ENCODE data around the gene HTR5A.
"Not testable (repeated sequence)": the region's sequence is repeated elsewhere in the genome, so short reads cannot be mapped to it uniquely, and the experiment has no call there.

HTR5A gene

GRCh38 chr7:155069992-155070751 lies at the start of gene HTR5A:
TSS of gene HTR5A (plus strand) at chr7:155070324. CDS start at chr7:155070900, 576 bp downstream.
- DNase-seq, result peak; percentile 12 to 51

- DNase-seq, result no peak
Observed at GRCh38 chr7:155020996-155021395, 49.1 kb upstream of the HTR5A start.

GRCh38 chr7:155021699-155022145 lies 48.4 kb upstream of the HTR5A start:
- DNase-seq, result no peak

GRCh38 chr7:155027879-155028278 lies 42.2 kb upstream of the HTR5A start:
- no peak for DNase-seq

GRCh38 chr7:155032978-155033377 lies 37.1 kb upstream of the HTR5A start:
- DNase-seq, result no peak

GRCh38 chr7:155034495-155034894 lies 35.6 kb upstream of the HTR5A start:
- DNase-seq, result not testable (repeated sequence)

- DNase-seq, result no peak
Observed at GRCh38 chr7:155038335-155038734, 31.8 kb upstream of the HTR5A start.

GRCh38 chr7:155043756-155044155 lies 26.4 kb upstream of the HTR5A start:
- DNase-seq, result no peak

- no peak for DNase-seq
Observed at GRCh38 chr7:155048006-155048405, 22.1 kb upstream of the HTR5A start.

- no peak for DNase-seq
Observed at GRCh38 chr7:155051355-155051754, 18.8 kb upstream of the HTR5A start.

GRCh38 chr7:155053002-155053401 lies 17.1 kb upstream of the HTR5A start:
- no peak for DNase-seq

- DNase-seq, result no peak
Observed at GRCh38 chr7:155054761-155055160, 15.4 kb upstream of the HTR5A start.

GRCh38 chr7:155057076-155057475 lies 13.0 kb upstream of the HTR5A start:
- DNase-seq, result no peak

GRCh38 chr7:155058896-155059295 lies 11.2 kb upstream of the HTR5A start:
- no peak for DNase-seq

GRCh38 chr7:155059703-155060102 lies 10.4 kb upstream of the HTR5A start:
- no peak for DNase-seq

- no peak for DNase-seq
Observed at GRCh38 chr7:155062411-155062810, 7.7 kb upstream of the HTR5A start.

GRCh38 chr7:155064186-155064585 lies 5.9 kb upstream of the HTR5A start:
- DNase-seq, result no peak

- no peak for DNase-seq
Observed at GRCh38 chr7:155066417-155066950, 3.6 kb upstream of the HTR5A start.

- no peak for DNase-seq
Observed at GRCh38 chr7:155071121-155071651, 1.1 kb downstream of the HTR5A start.

GRCh38 chr7:155071916-155072571 lies 1.9 kb downstream of the HTR5A start:
- DNase-seq, result no peak

GRCh38 chr7:155073922-155074321 lies 3.8 kb downstream of the HTR5A start:
- no peak for DNase-seq

- DNase-seq, result no peak
Observed at GRCh38 chr7:155084021-155084420, 13.9 kb downstream of the HTR5A start.

GRCh38 chr7:155084969-155085368 lies 14.8 kb downstream of the HTR5A start:
- DNase-seq, result no peak

GRCh38 chr7:155090684-155091083 lies 20.6 kb downstream of the HTR5A start:
- no peak for DNase-seq
